HL-60/S4 (cell line): Measurements from ENCODE around the gene PCYOX1L.

Experiments
- in situ Hi-C: fragments of 300-500 bp; cut with MboI; formaldehyde crosslinking; loops from 2 replicates; pipeline ENCODE4 v1.14.3; 2022; ENCODE audit warnings: low sequenced_read_pairs

The PCYOX1L gene

DNA sequence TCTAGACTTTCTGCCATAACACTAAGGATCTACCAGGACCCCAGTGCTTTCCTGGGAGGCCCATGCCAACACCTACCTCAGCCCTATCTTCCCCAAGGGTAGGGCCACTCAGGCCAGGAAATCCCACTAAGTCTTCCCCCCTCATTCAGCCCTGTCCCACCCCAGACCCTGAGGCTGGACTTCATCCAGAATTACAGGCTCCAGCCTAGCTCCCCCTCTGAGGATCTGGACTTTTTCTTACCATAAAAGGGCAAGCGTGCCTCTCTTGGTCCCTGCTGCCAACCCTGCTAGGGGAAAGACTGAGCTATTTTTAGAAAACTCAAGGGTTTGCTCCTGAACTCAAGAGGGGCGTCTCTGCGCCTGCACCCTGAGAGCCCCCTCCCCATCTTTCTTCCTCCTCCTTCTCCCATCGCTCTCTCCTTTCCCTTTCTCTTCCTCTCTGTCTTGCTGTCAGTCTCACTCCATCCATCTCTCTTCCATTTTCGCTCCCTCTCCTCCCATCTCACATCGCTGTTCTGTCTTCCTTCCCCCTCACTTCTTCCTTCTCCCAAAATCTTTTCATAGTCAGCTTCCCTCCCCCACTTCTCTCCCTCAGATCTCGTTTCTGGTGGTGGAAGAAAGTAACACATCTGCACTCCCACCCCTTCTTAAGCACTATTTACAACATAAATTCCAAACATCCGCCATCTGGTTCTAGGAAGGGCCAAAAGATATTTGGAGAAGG is 59.3 kb downstream of the PCYOX1L start:
- in situ Hi-C loops, result no loop called here

DNA sequence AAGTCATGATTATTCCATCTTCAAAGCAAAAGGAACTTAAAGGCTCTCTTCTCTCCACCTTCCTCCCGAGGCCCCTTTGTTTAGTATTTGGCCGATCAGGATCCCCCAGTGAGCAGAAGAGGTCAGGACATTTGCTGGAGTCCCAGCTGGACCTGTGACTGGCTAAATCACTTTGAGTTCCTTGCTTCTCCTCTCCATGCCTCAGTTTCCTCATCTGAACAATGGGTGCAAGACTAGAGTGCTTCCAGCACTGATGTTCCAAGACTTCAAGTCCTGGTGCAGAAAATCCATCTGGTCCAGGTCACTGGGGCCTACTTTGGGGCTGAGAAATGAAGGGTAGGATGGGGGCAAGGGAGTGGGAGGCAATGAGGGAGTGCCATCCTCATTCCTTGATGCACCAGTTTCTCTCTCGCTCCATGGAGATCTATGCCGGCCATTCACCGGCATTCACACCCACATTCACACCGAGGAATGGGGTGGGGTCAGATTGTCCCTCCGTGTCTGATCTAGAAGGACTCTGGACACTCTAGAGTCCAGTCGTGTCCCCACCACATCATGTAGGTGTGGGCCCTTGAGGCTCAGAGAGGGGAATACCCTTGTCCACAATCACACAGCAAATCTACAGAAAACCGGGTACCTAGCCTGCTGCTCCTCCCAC is 60.0 kb downstream of the PCYOX1L start:
- in situ Hi-C loops, result no loop called here

DNA sequence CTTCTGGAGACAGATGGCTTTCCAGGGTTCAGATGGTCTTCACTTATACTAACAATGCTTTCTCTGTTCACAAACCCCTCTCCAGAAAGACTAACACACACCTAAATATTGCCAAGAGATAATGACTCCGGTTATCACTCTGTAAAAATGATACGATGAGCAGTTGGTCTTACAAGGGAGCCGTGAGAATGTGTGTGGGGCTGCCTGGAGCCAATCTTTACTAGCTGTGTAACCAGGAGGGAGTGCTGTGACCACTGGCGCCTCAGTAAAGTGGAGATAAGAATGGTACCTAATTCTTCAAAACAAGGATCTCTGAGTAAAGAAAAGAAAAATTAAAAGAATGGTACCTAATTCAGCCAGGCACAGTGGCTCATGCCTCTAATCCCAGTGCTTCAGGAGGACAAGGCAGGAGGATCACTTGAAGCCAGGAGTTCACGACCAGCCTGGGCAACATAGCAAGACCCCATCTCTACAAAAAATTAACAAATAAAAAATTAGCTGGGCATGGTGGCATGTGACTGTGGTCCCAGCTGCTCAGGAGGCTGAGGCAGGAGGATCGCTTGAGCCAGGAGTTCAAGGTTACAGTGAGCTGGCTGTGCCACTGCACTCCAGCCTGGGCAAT is 61.2 kb downstream of the PCYOX1L start:
- in situ Hi-C loops, result no loop called here
